Transverse colon (tissue), 4 donors: Measurements from ENCODE around the gene DOP1B. TPM values are rescaled to one million over a fixed set of nuclear protein-coding genes. Genes with fewer than 3 reads are reported as not detected.
A peak's percentile ranks its signal among the peaks of the same experiment; 100 is the strongest.

ENCODE experiments used
- DNase-seq: peaks from one replicate; pipeline ENCODE4 v3.0.0-alpha.2; 2019
- H3K27ac ChIP-seq, 4 donors: fragments of 200-600 bp; sonication (generic); 2 replicates each; pipeline ENCODE4 v1.5.1; 2016 to 2018; ENCODE audit warnings: inconsistent platforms in 4 of 4
- H3K27me3 ChIP-seq: fragments of 200-600 bp; sonication (generic); 2 replicates; pipeline ENCODE4 v1.5.1; 2017; ENCODE audit warnings: inconsistent platforms
- H3K36me3 ChIP-seq, 4 donors: fragments of 200-600 bp; sonication (generic); 2 replicates each; pipeline ENCODE4 v1.5.1; 2017 to 2019; ENCODE audit warnings: inconsistent platforms in 4 of 4
- H3K4me1 ChIP-seq, 4 donors: fragments of 200-600 bp; sonication (generic); 2 replicates each; pipeline ENCODE4 v1.5.1; 2017 to 2020; ENCODE audit warnings: inconsistent platforms in 4 of 4
- H3K4me3 ChIP-seq, 4 donors: fragments of 200-600 bp; sonication (generic); 1 replicate in 1 of 4; 2 replicates in 3 of 4; pipeline versions ENCODE4 v1.5.1 to v1.6.1; 2017 to 2019; ENCODE audit warnings: inconsistent platforms in 4 of 4
- H3K9me3 ChIP-seq, 2 donors: fragments of 200-600 bp; sonication (generic); 2 replicates each; pipeline ENCODE4 v1.5.1; 2017 to 2019; ENCODE audit warnings: inconsistent platforms in 2 of 2
- CTCF ChIP-seq, 5 experiments: fragments of 200-600 bp in 3 of 5; fragments of 450-650 bp in 2 of 5; sonication (generic) in 3 of 5; IDR thresholded peaks; 1 replicate in 2 of 5; 2 replicates in 3 of 5; pipeline ENCODE4 v1.5.1; 2016 to 2017; ENCODE audit warnings: antibody characterized with exemption in 5 of 5, inconsistent platforms in 3 of 5, mild to moderate bottlenecking in 2 of 5, moderate library complexity in 1 of 5
- EP300 ChIP-seq: sonication (generic); formaldehyde crosslinking; IDR thresholded peaks from one replicate; pipeline ENCODE4 v1.6.1; 2017; ENCODE audit warnings: antibody characterized with exemption, low read depth
- POLR2A ChIP-seq: fragments of 450-650 bp; IDR thresholded peaks from one replicate; pipeline ENCODE4 v1.6.1; 2016; ENCODE audit warnings: antibody characterized with exemption, mild to moderate bottlenecking, moderate library complexity
- POLR2AphosphoS5 ChIP-seq, 3 donors: sonication (generic); formaldehyde crosslinking; IDR thresholded peaks; one replicate each; pipeline ENCODE4 v1.6.1; 2016; ENCODE audit warnings: antibody characterized with exemption in 3 of 3
- WGBS, 2 donors: methylation state at CpG; one replicate each; pipeline ENCODE4 v1.1.5; 2018; ENCODE audit warnings: low coverage in 1 of 2; 5-methylcytosine and 5-hydroxymethylcytosine counted together
- in situ Hi-C, 4 donors: fragments of 200-750 bp; cut with MboI; loops; one replicate each; pipeline versions ENCODE4 v1.15.0 to v1.15.1; 2017; ENCODE audit warnings: low sequenced_read_pairs in 3 of 4, low pct_ligation_motif_present in 1 of 4, low pct_unique_long_range_greater_than_20kb in 1 of 4
- intact Hi-C: fragments of 100-400 bp; cut with DNase I; formaldehyde crosslinking; loops from one replicate; pipeline ENCODE4 v1.15.1; 2023; ENCODE audit warnings: low total_unique reads
- total RNA-seq, 4 donors: library from RNA; depleted of rRNA; stranded (reverse); fragments of >200 nt; gene quantifications; one replicate each; pipeline ENCODE4 v1.1.0, GENCODE V29; 2016

The DOP1B gene
- total RNA-seq, 4 donors from 2014 or later: 49.4 to 74.4 (median 61.0) TPM

GRCh38 chr21:36113647-36114428, 42.8 kb upstream of the DOP1B start:
- H3K27me3 ChIP-seq: no peaks in the 10 kb centered on the region

GRCh38 chr21:36115138-36115730, 41.4 kb upstream of the DOP1B start:
- Histone ChIP-seq H3K27me3 (no peaks in the 10 kb centered on the region), H3K27ac (no peak overlapping the region), H3K36me3 (no peaks in the 10 kb centered on the region), H3K4me1 (peaks cover 4 to 22% (median 8%) of the 10 kb centered on the region in 4 donors), H3K9me3 (no peaks in the 10 kb centered on the region), H3K4me3 (no peak overlapping the region)
- TF ChIP-seq EP300: no peak
- no peak for TF ChIP-seq POLR2A
- no peak for TF ChIP-seq POLR2AphosphoS5 (IDR thresholded peaks at IDR 0.05)
- TF ChIP-seq CTCF (IDR thresholded peaks at IDR 0.05): no peak
- WGBS, 2 donors: 77% methylated on average over 6 of the region's 6 CpGs; no CpG with 5 or more reads in 1 of the 2 donors
- intact Hi-C loops: no loop called here
- in situ Hi-C loops: no loop called here
- no peak for DNase-seq

More at GRCh38 chr21:36113647-36114428, 42.8 kb upstream of the DOP1B start:
- in situ Hi-C loops: no loop called here
- Histone ChIP-seq H3K36me3 (no peaks in the 10 kb centered on the region), H3K27ac (peak overlapping the region; percentile 74 to 87 (median 80)), H3K4me3 (peak overlapping the region in 3 of 4 donors; percentile 36 to 57 (median 38)), H3K9me3 (no peaks in the 10 kb centered on the region), H3K4me1 (peaks cover 4 to 22% (median 8%) of the 10 kb centered on the region in 4 donors)
- WGBS, 2 donors: 30% methylated on average over 14 to 17 of the region's 17 CpGs
- no peak for TF ChIP-seq EP300
- peak; percentile 34 for TF ChIP-seq POLR2A
- TF ChIP-seq POLR2AphosphoS5 (IDR thresholded peaks at IDR 0.05): peak in 1 of 3 donors; percentile 31
- peak; percentile 85 for DNase-seq
- intact Hi-C loops: no loop called here

GRCh38 chr21:36117286-36117741, 39.3 kb upstream of the DOP1B start:
- no peaks in the 10 kb centered on the region for H3K36me3 ChIP-seq
- H3K4me3 ChIP-seq: no peak overlapping the region
- DNase-seq: no peak
- no peak overlapping the region for H3K27ac ChIP-seq
- WGBS, 2 donors: 61 to 82% methylated on average over 2 of the region's 2 CpGs
- H3K27me3 ChIP-seq: no peaks in the 10 kb centered on the region
- intact Hi-C loops (no loop called here), in situ Hi-C loops (no loop called here)
- H3K9me3 ChIP-seq: no peaks in the 10 kb centered on the region
- peaks cover 4 to 21% (median 8%) of the 10 kb centered on the region in 4 donors for H3K4me1 ChIP-seq
- TF ChIP-seq POLR2AphosphoS5 (IDR thresholded peaks at IDR 0.05) (no peak), POLR2A (no peak), EP300 (no peak), CTCF (IDR thresholded peaks at IDR 0.05) (no peak)

GRCh38 chr21:36120304-36120888, 36.2 kb upstream of the DOP1B start:
- DNase-seq: no peak
- Histone ChIP-seq H3K4me3 (no peak overlapping the region), H3K36me3 (no peaks in the 10 kb centered on the region), H3K27ac (peak overlapping the region in 2 of 4 donors; percentile 16 to 35), H3K4me1 (peaks cover 0 to 4% (median 0%) of the 10 kb centered on the region in 4 donors), H3K9me3 (no peaks in the 10 kb centered on the region), H3K27me3 (no peaks in the 10 kb centered on the region)
- intact Hi-C loops: no loop called here
- TF ChIP-seq POLR2AphosphoS5 (IDR thresholded peaks at IDR 0.05) (no peak), EP300 (no peak), POLR2A (no peak), CTCF (IDR thresholded peaks at IDR 0.05) (no peak)
- WGBS, 2 donors: 83% methylated on average over 7 of the region's 7 CpGs; no CpG with 5 or more reads in 1 of the 2 donors
- in situ Hi-C loops: no loop called here
